Stimulated activated CD4-positive, alpha-beta T cell treated with anti-CD3 and anti-CD28 coated beads, Interleukin-2, amount 100 ng/mL, for 24 hours (primary cell): ENCODE data around the gene PNMA6E.

Experiments used
- DNase-seq, 2 donors: peaks; one replicate each; pipeline ENCODE4 v3.0.0-alpha.2; 2020

Gene PNMA6E

GRCh38 chrX:153382563-153383482 lies 18.3 kb downstream of the PNMA6E start:
- no peak for DNase-seq

- no peak for DNase-seq
Measured at GRCh38 chrX:153381684-153382532, 19.2 kb downstream of the PNMA6E start.

- no peak for DNase-seq
Measured at GRCh38 chrX:153380691-153381090, 20.5 kb downstream of the PNMA6E start.

- DNase-seq, result no peak
Measured at GRCh38 chrX:153379971-153380581, 21.1 kb downstream of the PNMA6E start.

- DNase-seq, result no peak
Measured at GRCh38 chrX:153379508-153379907, 21.6 kb downstream of the PNMA6E start.

- DNase-seq, result no peak
Measured at GRCh38 chrX:153378607-153379006, 22.5 kb downstream of the PNMA6E start.

- DNase-seq, result no peak
Measured at GRCh38 chrX:153377727-153378126, 23.4 kb downstream of the PNMA6E start.

- DNase-seq, result no peak
Measured at GRCh38 chrX:153375571-153375970, 25.6 kb downstream of the PNMA6E start.

- DNase-seq, result no peak
Measured at GRCh38 chrX:153374426-153374825, 26.7 kb downstream of the PNMA6E start.

- DNase-seq, result no peak
Measured at GRCh38 chrX:153372949-153373348, 28.2 kb downstream of the PNMA6E start.

- no peak for DNase-seq
Measured at GRCh38 chrX:153371256-153371655, 29.9 kb downstream of the PNMA6E start.

- no peak for DNase-seq
Measured at GRCh38 chrX:153370293-153371055, 30.7 kb downstream of the PNMA6E start.

- no peak for DNase-seq
Measured at GRCh38 chrX:153366878-153367538, 34.1 kb downstream of the PNMA6E start.

- DNase-seq, result no peak
Measured at GRCh38 chrX:153366119-153366518, 35.0 kb downstream of the PNMA6E start.

GRCh38 chrX:153365670-153366069 lies 35.5 kb downstream of the PNMA6E start:
- no peak for DNase-seq

- DNase-seq, result no peak
Measured at GRCh38 chrX:153361781-153362397, 39.3 kb downstream of the PNMA6E start.

GRCh38 chrX:153357877-153358276 lies 43.3 kb downstream of the PNMA6E start:
- DNase-seq, result no peak

GRCh38 chrX:153353416-153353815 lies 47.7 kb downstream of the PNMA6E start:
- no peak for DNase-seq

GRCh38 chrX:153352858-153353257 lies 48.3 kb downstream of the PNMA6E start:
- no peak for DNase-seq

- no peak for DNase-seq
Measured at GRCh38 chrX:153351981-153352380, 49.2 kb downstream of the PNMA6E start.

GRCh38 chrX:153349952-153350351 lies 51.2 kb downstream of the PNMA6E start:
- DNase-seq, result no peak

- no peak for DNase-seq
Measured at GRCh38 chrX:153348421-153348820, 52.7 kb downstream of the PNMA6E start.
